Gastroesophageal sphincter (tissue), 3 donors: ENCODE measurements around the gene HNF4A.

Experiments used
- CTCF ChIP-seq, 4 experiments: fragments of 200-600 bp in 2 of 4; fragments of 450-650 bp in 2 of 4; sonication (generic) in 1 of 4; IDR thresholded peaks; one replicate each; pipeline ENCODE4 v1.5.1; 2017 to 2019; ENCODE audit warnings: antibody characterized with exemption in 4 of 4, mild to moderate bottlenecking in 2 of 4, moderate library complexity in 2 of 4
- POLR2A ChIP-seq, 2 donors: fragments of 450-650 bp; IDR thresholded peaks; one replicate each; pipeline ENCODE4 v1.6.1; 2017; ENCODE audit warnings: antibody characterized with exemption in 2 of 2, mild to moderate bottlenecking in 2 of 2, moderate library complexity in 1 of 2
- POLR2AphosphoS5 ChIP-seq: sonication (generic); formaldehyde crosslinking; IDR thresholded peaks from one replicate; pipeline ENCODE4 v1.6.1; 2017; ENCODE audit warnings: antibody characterized with exemption

- no peak for TF ChIP-seq CTCF (IDR thresholded peaks at IDR 0.05)
- no peak for TF ChIP-seq POLR2AphosphoS5
- no peak for TF ChIP-seq POLR2A (IDR thresholded peaks at IDR 0.05)
These were observed 105.8 kb downstream of the HNF4A start for GRCh38 chr20:44461142-44461802.
